IMR-90 (cell line): ENCODE data around the gene GPC6. TPM values are rescaled to one million over a fixed set of nuclear protein-coding genes. Genes with fewer than 3 reads are reported as not detected.
"Not testable (repeated sequence)": the region's sequence is repeated elsewhere in the genome, so short reads cannot be mapped to it uniquely, and the experiment has no call there.

Experiments used
- ATAC-seq: fragments of 200-7000 bp; cut with Tn5 transposase; 2 replicates; pipeline ENCODE4 v1.9.1; 2020; ENCODE audit warnings: low read depth, mild to moderate bottlenecking, moderate library complexity
- BruUV-seq: library from RNA; stranded (reverse); fragments of 400-500 nt; replicated peaks from 2 replicates; lab custom pipeline; 2021; lab: Mats Ljungman, UMichigan
- CTCF ChIA-PET: fragments of 300-600 bp; formaldehyde crosslinking; extraction: SDS; loops from one replicate; lab custom pipeline; 2021; ENCODE audit warnings: antibody characterized with exemption; lab: Yijun Ruan, JAX
- POLR2A ChIA-PET: fragments of 300-600 bp; sonication (Branson Sonifier 250); formaldehyde crosslinking; loops from one replicate; lab custom pipeline; 2022; ENCODE audit warnings: antibody characterized with exemption; ENCODE audit not compliant: unreplicated experiment; lab: Charles Lee
- DNase-seq: peaks from one replicate; pipeline ENCODE4 v3.0.0; 2013
- H2AFZ ChIP-seq: replicated peaks from 2 replicates; pipeline ENCODE3; 2013; ENCODE audit warnings: low read length, mild to moderate bottlenecking; ENCODE audit not compliant: poor library complexity
- H2AK5ac ChIP-seq: 2 replicates; pipeline ENCODE4 v1.6.1; 2013; ENCODE audit warnings: low read depth, low read length, inconsistent platforms
- H2AK9ac ChIP-seq: replicated peaks from 2 replicates; pipeline ENCODE3; 2013; ENCODE audit warnings: mild to moderate bottlenecking, low read depth, low read length, moderate library complexity; ENCODE audit not compliant: poor library complexity
- H2BK120ac ChIP-seq: 2 replicates; pipeline ENCODE4 v1.6.1; 2013; ENCODE audit warnings: low read depth, low read length, inconsistent platforms
- H2BK15ac ChIP-seq: 3 replicates; pipeline ENCODE4 v1.6.1; 2013; ENCODE audit warnings: low read depth, low read length, inconsistent platforms
- H2BK20ac ChIP-seq: 2 replicates; pipeline ENCODE4 v1.6.1; 2013; ENCODE audit warnings: low read depth, mild to moderate bottlenecking, inconsistent platforms, low read length, moderate library complexity
- H2BK5ac ChIP-seq: 2 replicates; pipeline ENCODE4 v1.6.1; 2013; ENCODE audit warnings: mild to moderate bottlenecking, low read depth, low read length, inconsistent platforms; ENCODE audit not compliant: poor library complexity, severe bottlenecking
- H3K14ac ChIP-seq: replicated peaks from 2 replicates; pipeline ENCODE4 v1.6.1; 2013; ENCODE audit warnings: low read depth, low read length, inconsistent platforms
- H3K18ac ChIP-seq: 2 replicates; pipeline ENCODE4 v1.6.1; 2013; ENCODE audit warnings: low read depth, low read length, control low read depth
- H3K23ac ChIP-seq: 2 replicates; pipeline ENCODE4 v1.6.1; 2013; ENCODE audit warnings: low read depth, low read length, inconsistent platforms
- H3K27ac ChIP-seq: 2 replicates; pipeline ENCODE4 v1.5.1; 2013; ENCODE audit warnings: mild to moderate bottlenecking, control low read depth, low read length; ENCODE audit not compliant: insufficient read depth
- H3K27me3 ChIP-seq: 2 replicates; pipeline ENCODE4 v1.6.1; 2013; ENCODE audit warnings: low read length; ENCODE audit not compliant: control insufficient read depth, insufficient read depth
- H3K36me3 ChIP-seq: 2 replicates; pipeline ENCODE4 v1.6.1; 2013; ENCODE audit warnings: low read length, mixed read lengths; ENCODE audit not compliant: control insufficient read depth, insufficient read depth
- H3K4ac ChIP-seq: 2 replicates; pipeline ENCODE4 v1.6.1; 2013; ENCODE audit warnings: low read depth, low read length, inconsistent platforms
- H3K4me1 ChIP-seq: 2 replicates; pipeline ENCODE4 v1.6.1; 2013; ENCODE audit warnings: low read length, mixed read lengths; ENCODE audit not compliant: control insufficient read depth, insufficient read depth
- H3K4me2 ChIP-seq: 2 replicates; pipeline ENCODE4 v1.6.1; 2013; ENCODE audit warnings: low read depth, mild to moderate bottlenecking, control low read depth, low read length, moderate library complexity
- H3K4me3 ChIP-seq: 2 replicates; pipeline ENCODE4 v1.5.1; 2013; ENCODE audit warnings: low read depth, mild to moderate bottlenecking, control low read depth, low read length, moderate library complexity; ENCODE audit not compliant: insufficient read depth
- H3K56ac ChIP-seq: 2 replicates; pipeline ENCODE4 v1.6.1; 2013; ENCODE audit warnings: low read length, inconsistent platforms; ENCODE audit not compliant: insufficient read depth; ENCODE audit errors: extremely low read depth
- H3K79me1 ChIP-seq, 2 experiments: 2 replicates each; pipeline ENCODE4 v1.6.1; 2013; ENCODE audit warnings: low read length in 2 of 2, inconsistent platforms in 1 of 2, low read depth in 1 of 2
- H3K9ac ChIP-seq: 2 replicates; pipeline ENCODE4 v1.6.1; 2013; ENCODE audit warnings: low read depth, low read length, control low read depth
- H3K9me1 ChIP-seq: 2 replicates; pipeline ENCODE4 v1.6.1; 2013; ENCODE audit warnings: low read length, inconsistent platforms; ENCODE audit not compliant: insufficient read depth
- H3K9me3 ChIP-seq: 2 replicates; pipeline ENCODE4 v1.6.1; 2013; ENCODE audit warnings: low read length; ENCODE audit not compliant: control insufficient read depth, insufficient read depth
- H4K20me1 ChIP-seq: 2 replicates; pipeline ENCODE4 v1.6.1; 2013; ENCODE audit warnings: low read length, inconsistent platforms; ENCODE audit not compliant: insufficient read depth
- H4K5ac ChIP-seq: 2 replicates; pipeline ENCODE4 v1.6.1; 2013; ENCODE audit warnings: mild to moderate bottlenecking, low read depth, low read length, control low read depth
- H4K8ac ChIP-seq, 2 experiments: 2 replicates each; pipeline ENCODE4 v1.6.1; 2013; ENCODE audit warnings: low read depth in 2 of 2, low read length in 2 of 2, control low read depth in 1 of 2, inconsistent platforms in 1 of 2
- H4K91ac ChIP-seq: 2 replicates; pipeline ENCODE4 v1.6.1; 2013; ENCODE audit warnings: low read depth, low read length, inconsistent platforms; ENCODE audit not compliant: insufficient read depth
- CEBPB ChIP-seq: IDR thresholded peaks from 2 replicates; pipeline ENCODE4 v1.6.1; 2012; ENCODE audit warnings: low read depth, low read length, improper control_type of control experiment
- RCOR1 ChIP-seq: IDR thresholded peaks from 2 replicates; pipeline ENCODE4 v1.6.1; 2012; ENCODE audit warnings: mild to moderate bottlenecking, low read length, improper control_type of control experiment; ENCODE audit not compliant: insufficient replicate concordance
- WGBS, 2 experiments: methylation state at CpG; one replicate each; pipeline versions ENCODE4 v1.1.5 to v1.1.7; 2013; ENCODE audit warnings: missing lambda C conversion rate in 2 of 2; ENCODE audit not compliant: insufficient read length in 1 of 2; ENCODE audit errors: extremely low coverage in 2 of 2; 5-methylcytosine and 5-hydroxymethylcytosine counted together
- dilution Hi-C: fragments of 300-500 bp; cut with HindIII; formaldehyde crosslinking; loops from one replicate; pipeline ENCODE4 v1.14.3; 2018; ENCODE audit warnings: low sequenced_read_pairs; ENCODE audit not compliant: unreplicated experiment
- in situ Hi-C: fragments of 300-500 bp; cut with MboI; formaldehyde crosslinking; loops from 3 replicates; pipeline ENCODE4 v1.14.3; 2019; ENCODE audit warnings: low sequenced_read_pairs, inconsistent platforms, mixed read lengths
- intact Hi-C: fragments of 100-400 bp; cut with micrococcal nuclease; formaldehyde crosslinking; loops from 2 replicates; pipeline ENCODE4 v1.10.0; 2022
- polyA plus RNA-seq, 3 experiments: library from polyadenylated mRNA; depleted of rRNA; stranded (reverse); fragments of >200 nt; gene quantifications; 2 replicates each; pipeline ENCODE4 v1.2.3, GENCODE V29; 2012; ENCODE audit warnings: low replicate concordance in 1 of 3
- total RNA-seq: library from RNA; depleted of rRNA; stranded (reverse); fragments of >200 nt; gene quantifications from 2 replicates; pipeline ENCODE4 v1.2.3, GENCODE V29; 2012

GPC6 gene
- total and polyA plus RNA-seq, 2 of the 4 experiments (the other 2 are of a cell fraction): 14.9 to 39.4 TPM

GRCh38 chr13:93320942-93321341, 94.3 kb downstream of the GPC6 start:
- ChIA-PET POLR2A (no interaction called here), CTCF (no interaction called here)
- Histone ChIP-seq H2BK120ac (no peak overlapping the region), H3K9ac (no peak overlapping the region), H3K23ac (no peak overlapping the region), H3K27ac (no peak overlapping the region), H3K14ac (no peak overlapping the region), H3K56ac (no peak overlapping the region), H2AFZ (no peak overlapping the region), H2AK9ac (no peak overlapping the region), H3K18ac (no peak overlapping the region), H3K36me3 (no peaks in the 10 kb centered on the region), H2BK15ac (no peak overlapping the region), H2BK20ac (no peak overlapping the region), H3K4me3 (no peak overlapping the region), H3K9me1 (no peaks in the 10 kb centered on the region), H2BK5ac (no peak overlapping the region), H4K91ac (no peak overlapping the region), H2AK5ac (no peak overlapping the region), H3K9me3 (no peaks in the 10 kb centered on the region), H3K4me2 (no peak overlapping the region), H3K79me1 (0 out of 4 replicates have a peak, but pooled peaks cover 0 to under 1% of the 10 kb centered on the region in 2 experiments), H4K20me1 (no peaks in the 10 kb centered on the region), H3K4me1 (no peaks in the 10 kb centered on the region; the same call in 1 of the 2 replicates), H4K5ac (no peak overlapping the region), H4K8ac (no peak overlapping the region), H3K27me3 (no peaks in the 10 kb centered on the region), H3K4ac (no peak overlapping the region)
- dilution Hi-C loops: no loop called here
- ATAC-seq: no peak
- WGBS, 2 experiments: no CpG with 5 or more reads among the region's 3 CpGs
- in situ Hi-C loops: no loop called here
- TF ChIP-seq RCOR1 (no peak), CEBPB (peak; percentile 70)
- DNase-seq: peak; percentile 67
- BruUV-seq: no TSS peak
- intact Hi-C loops: no loop called here

GRCh38 chr13:93323880-93324279, 97.3 kb downstream of the GPC6 start:
- H3K27ac ChIP-seq, H3K56ac ChIP-seq, H3K27me3 ChIP-seq, H2AK9ac ChIP-seq, H3K4ac ChIP-seq, ATAC-seq, H2BK20ac ChIP-seq, H3K18ac ChIP-seq, H2BK5ac ChIP-seq, H4K91ac ChIP-seq, H3K36me3 ChIP-seq, H3K14ac ChIP-seq, CTCF ChIA-PET, H3K9ac ChIP-seq, dilution Hi-C loops, H4K5ac ChIP-seq, H2AFZ ChIP-seq, H2AK5ac ChIP-seq, H3K4me3 ChIP-seq, H2BK120ac ChIP-seq, H4K20me1 ChIP-seq, intact Hi-C loops, POLR2A ChIA-PET, H3K4me1 ChIP-seq, in situ Hi-C loops, H2BK15ac ChIP-seq, DNase-seq, H3K79me1 ChIP-seq, H3K9me3 ChIP-seq, H4K8ac ChIP-seq, H3K23ac ChIP-seq, BruUV-seq, H3K4me2 ChIP-seq, H3K9me1 ChIP-seq: not testable (repeated sequence)
- no CpG with 5 or more reads among the region's 1 CpG for WGBS, 2 experiments
